ENCODE results near the gene AKAP1.

DNA sequence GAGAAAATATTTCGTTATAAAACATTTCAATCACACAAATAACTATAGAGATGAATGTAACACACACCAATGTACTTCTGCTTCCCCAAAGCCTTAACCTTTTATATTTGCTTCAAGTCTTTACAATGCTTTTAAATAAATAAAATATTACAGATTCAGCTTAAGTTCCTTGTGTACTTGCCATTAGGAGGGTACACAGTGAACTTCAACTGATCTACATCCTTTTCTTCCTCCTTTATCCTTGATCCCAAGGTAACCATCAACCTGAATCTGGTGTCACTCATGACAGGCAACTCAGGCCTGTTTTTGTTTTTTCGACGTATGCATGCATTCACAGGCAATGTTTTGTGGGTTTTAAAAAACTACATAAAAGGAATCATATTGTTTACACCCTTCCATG lies 9.3 kb upstream of the AKAP1 start:
- TF ChIP-seq, protein P1, sequence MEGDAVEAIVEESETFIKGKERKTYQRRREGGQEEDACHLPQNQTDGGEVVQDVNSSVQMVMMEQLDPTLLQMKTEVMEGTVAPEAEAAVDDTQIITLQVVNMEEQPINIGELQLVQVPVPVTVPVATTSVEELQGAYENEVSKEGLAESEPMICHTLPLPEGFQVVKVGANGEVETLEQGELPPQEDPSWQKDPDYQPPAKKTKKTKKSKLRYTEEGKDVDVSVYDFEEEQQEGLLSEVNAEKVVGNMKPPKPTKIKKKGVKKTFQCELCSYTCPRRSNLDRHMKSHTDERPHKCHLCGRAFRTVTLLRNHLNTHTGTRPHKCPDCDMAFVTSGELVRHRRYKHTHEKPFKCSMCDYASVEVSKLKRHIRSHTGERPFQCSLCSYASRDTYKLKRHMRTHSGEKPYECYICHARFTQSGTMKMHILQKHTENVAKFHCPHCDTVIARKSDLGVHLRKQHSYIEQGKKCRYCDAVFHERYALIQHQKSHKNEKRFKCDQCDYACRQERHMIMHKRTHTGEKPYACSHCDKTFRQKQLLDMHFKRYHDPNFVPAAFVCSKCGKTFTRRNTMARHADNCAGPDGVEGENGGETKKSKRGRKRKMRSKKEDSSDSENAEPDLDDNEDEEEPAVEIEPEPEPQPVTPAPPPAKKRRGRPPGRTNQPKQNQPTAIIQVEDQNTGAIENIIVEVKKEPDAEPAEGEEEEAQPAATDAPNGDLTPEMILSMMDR (IDR thresholded peaks at IDR 0.05), result no peak
- no peak for TF ChIP-seq POLR2A (IDR thresholded peaks at IDR 0.05)
